ENCODE results near the gene CR1. TPM values are rescaled to one million over a fixed set of nuclear protein-coding genes. Genes with fewer than 3 reads are reported as not detected.
"Not testable (repeated sequence)": the region's sequence is repeated elsewhere in the genome, so short reads cannot be mapped to it uniquely, and the experiment has no call there.

CR1 gene
- total RNA-seq, 2 experiments from 2014 or later: 0.18 TPM; not detected in 1

- CTCF ChIA-PET; H3K4me3 Mint-ChIP-seq; H3K9me3 Mint-ChIP-seq (ENCODE audit: low read depth): not testable (repeated sequence)
Observed at GRCh38 chr1:207625504-207626071, 129.6 kb downstream of the CR1 start.

GRCh38 chr1:207626972-207627337 is 131.0 kb downstream of the CR1 start:
- CTCF ChIA-PET: interaction anchor here (1.1 kb wide), 1 partner anchor 117 kb away, joined by 3 read pairs; no protein-coding TSS in a partner anchor
- Mint-ChIP-seq H3K4me3 (no peak overlapping the region), H3K27ac (no peak overlapping the region), H3K27me3 (peaks cover 3% of the 10 kb centered on the region), H3K4me1 (no peaks in the 10 kb centered on the region), H3K36me3 (no peaks in the 10 kb centered on the region), H3K9me3 (ENCODE audit: low read depth) (no peaks in the 10 kb centered on the region)
- DNase-seq (no peak), ATAC-seq (no peak)

More at GRCh38 chr1:207625504-207626071, 129.6 kb downstream of the CR1 start:
- H3K27ac Mint-ChIP-seq, H3K4me1 Mint-ChIP-seq, H3K27me3 Mint-ChIP-seq, DNase-seq, H3K36me3 Mint-ChIP-seq, ATAC-seq: not testable (repeated sequence)

GRCh38 chr1:207627496-207627895 is 131.5 kb downstream of the CR1 start:
- DNase-seq: no peak
- H3K27ac Mint-ChIP-seq: no peak overlapping the region
- H3K4me3 Mint-ChIP-seq: no peak overlapping the region
- no peak for ATAC-seq
- no peaks in the 10 kb centered on the region for H3K9me3 Mint-ChIP-seq (ENCODE audit: low read depth)
- H3K27me3 Mint-ChIP-seq: peaks cover 3% of the 10 kb centered on the region
- no peaks in the 10 kb centered on the region for H3K4me1 Mint-ChIP-seq
- CTCF ChIA-PET: interaction anchor here (1.1 kb wide), 1 partner anchor 117 kb away, joined by 3 read pairs; no protein-coding TSS in a partner anchor
- no peaks in the 10 kb centered on the region for H3K36me3 Mint-ChIP-seq

- DNase-seq: no peak
- ATAC-seq: no peak
- no peaks in the 10 kb centered on the region for H3K9me3 Mint-ChIP-seq (ENCODE audit: low read depth)
- no peaks in the 10 kb centered on the region for H3K4me1 Mint-ChIP-seq
- CTCF ChIA-PET: interaction anchor here (1.4 kb wide), 1 partner anchor 9 kb away, joined by 6 read pairs; no protein-coding TSS in a partner anchor
- H3K36me3 Mint-ChIP-seq: no peaks in the 10 kb centered on the region
- no peak overlapping the region for H3K27ac Mint-ChIP-seq
- H3K27me3 Mint-ChIP-seq: peaks cover 5% of the 10 kb centered on the region
- no peak overlapping the region for H3K4me3 Mint-ChIP-seq
Observed at GRCh38 chr1:207628776-207629175, 132.8 kb downstream of the CR1 start.

GRCh38 chr1:207631137-207631536 is 135.2 kb downstream of the CR1 start:
- H3K36me3 Mint-ChIP-seq: no peaks in the 10 kb centered on the region
- CTCF ChIA-PET: no interaction called here
- no peak overlapping the region for H3K27ac Mint-ChIP-seq
- no peaks in the 10 kb centered on the region for H3K9me3 Mint-ChIP-seq (ENCODE audit: low read depth)
- ATAC-seq (no peak), DNase-seq (no peak)
- H3K4me3 Mint-ChIP-seq: no peak overlapping the region
- H3K4me1 Mint-ChIP-seq: no peaks in the 10 kb centered on the region
- peaks cover 7% of the 10 kb centered on the region for H3K27me3 Mint-ChIP-seq

GRCh38 chr1:207633226-207633625 is 137.3 kb downstream of the CR1 start:
- ATAC-seq (no peak), DNase-seq (no peak)
- no peak overlapping the region for H3K27ac Mint-ChIP-seq
- H3K4me1 Mint-ChIP-seq: no peaks in the 10 kb centered on the region
- CTCF ChIA-PET: no interaction called here
- H3K4me3 Mint-ChIP-seq: no peak overlapping the region
- H3K27me3 Mint-ChIP-seq: peaks cover 10% of the 10 kb centered on the region
- no peaks in the 10 kb centered on the region for H3K36me3 Mint-ChIP-seq
- H3K9me3 Mint-ChIP-seq (ENCODE audit: low read depth): no peaks in the 10 kb centered on the region

GRCh38 chr1:207633699-207634289 is 137.8 kb downstream of the CR1 start:
- H3K27me3 Mint-ChIP-seq: not testable (repeated sequence)

GRCh38 chr1:207634293-207634692 is 138.3 kb downstream of the CR1 start:
- H3K36me3 Mint-ChIP-seq: not testable (repeated sequence)

More at GRCh38 chr1:207633699-207634289, 137.8 kb downstream of the CR1 start:
- H3K9me3 Mint-ChIP-seq (ENCODE audit: low read depth); H3K27ac Mint-ChIP-seq; DNase-seq; H3K4me3 Mint-ChIP-seq; ATAC-seq; H3K36me3 Mint-ChIP-seq; H3K4me1 Mint-ChIP-seq; CTCF ChIA-PET: not testable (repeated sequence)

GRCh38 chr1:207635569-207636186 is 139.7 kb downstream of the CR1 start:
- not testable (repeated sequence) for H3K4me1 Mint-ChIP-seq

More at GRCh38 chr1:207634293-207634692, 138.3 kb downstream of the CR1 start:
- not testable (repeated sequence) for ATAC-seq; H3K27ac Mint-ChIP-seq; H3K27me3 Mint-ChIP-seq; H3K4me3 Mint-ChIP-seq; DNase-seq; H3K9me3 Mint-ChIP-seq (ENCODE audit: low read depth); H3K4me1 Mint-ChIP-seq
- CTCF ChIA-PET: interaction anchor here (0.6 kb wide), 1 partner anchor 58 kb away, joined by 4 read pairs; no protein-coding TSS in a partner anchor

GRCh38 chr1:207638487-207639145 is 142.7 kb downstream of the CR1 start:
- H3K36me3 Mint-ChIP-seq; H3K4me3 Mint-ChIP-seq; CTCF ChIA-PET; H3K9me3 Mint-ChIP-seq (ENCODE audit: low read depth); ATAC-seq; DNase-seq; H3K27ac Mint-ChIP-seq; H3K4me1 Mint-ChIP-seq: not testable (repeated sequence)
- peaks cover 27% of the 10 kb centered on the region for H3K27me3 Mint-ChIP-seq

More at GRCh38 chr1:207635569-207636186, 139.7 kb downstream of the CR1 start:
- H3K9me3 Mint-ChIP-seq (ENCODE audit: low read depth); CTCF ChIA-PET; ATAC-seq; H3K36me3 Mint-ChIP-seq; H3K4me3 Mint-ChIP-seq; DNase-seq; H3K27ac Mint-ChIP-seq: not testable (repeated sequence)
- H3K27me3 Mint-ChIP-seq: peaks cover 14% of the 10 kb centered on the region

GRCh38 chr1:207639362-207639761 is 143.4 kb downstream of the CR1 start:
- CTCF ChIA-PET; H3K4me1 Mint-ChIP-seq; H3K36me3 Mint-ChIP-seq; H3K4me3 Mint-ChIP-seq; DNase-seq; H3K9me3 Mint-ChIP-seq (ENCODE audit: low read depth); H3K27ac Mint-ChIP-seq; ATAC-seq: not testable (repeated sequence)
- H3K27me3 Mint-ChIP-seq: peaks cover 30% of the 10 kb centered on the region

- ATAC-seq (no peak), DNase-seq (no peak)
- H3K36me3 Mint-ChIP-seq: no peaks in the 10 kb centered on the region
- H3K27ac Mint-ChIP-seq: no peak overlapping the region
- CTCF ChIA-PET: no interaction called here
- H3K4me3 Mint-ChIP-seq: peak overlapping the region; percentile 71
- peaks cover 46% of the 10 kb centered on the region for H3K27me3 Mint-ChIP-seq
- H3K9me3 Mint-ChIP-seq (ENCODE audit: low read depth): no peaks in the 10 kb centered on the region
- peaks cover 12% of the 10 kb centered on the region for H3K4me1 Mint-ChIP-seq
Observed at GRCh38 chr1:207644166-207644851, 148.4 kb downstream of the CR1 start.
